Cardiac fibroblast (primary cell): ENCODE results near the gene TMEM143.
A peak's percentile ranks its signal among the peaks of the same experiment; 100 is the strongest.

Experiments
- DNase-seq, 2 donors: peaks; one replicate each; pipeline versions ENCODE4 v3.0.0 to v3.0.0-alpha.2; 2010; ENCODE audit warnings: low read depth in 2 of 2
- H3K4me3 ChIP-seq, 2 donors: replicated peaks in 1 of 2; 1 replicate in 1 of 2; 2 replicates in 1 of 2; pipeline ENCODE4 v1.5.1; 2011; ENCODE audit warnings: low read depth in 2 of 2, low read length in 2 of 2, mild to moderate bottlenecking in 2 of 2, moderate library complexity in 1 of 2
- CTCF ChIP-seq: IDR thresholded peaks from one replicate; pipeline ENCODE4 v1.5.1; 2011; ENCODE audit warnings: low read depth, mild to moderate bottlenecking, low read length, inconsistent platforms

TMEM143 gene

GRCh38 chr19:48363810-48364597, at the start of gene TMEM143, which contains the start of gene SYNGR4:
TSS of gene TMEM143 (minus strand) at chr19:48363940. CDS start at chr19:48363920, 20 bp downstream.
TSS of gene SYNGR4 (plus strand) at chr19:48364367. CDS start at chr19:48365843, 1,476 bp downstream.
- peak; percentile 100 for DNase-seq
- TF ChIP-seq CTCF: no peak
- peak within 1 kb of the TSS; percentile 63 to 67 for H3K4me3 ChIP-seq

- H3K4me3 ChIP-seq: no peak overlapping the region
- no peak for DNase-seq
- no peak for TF ChIP-seq CTCF
Observed at GRCh38 chr19:48405850-48406249, 42.1 kb upstream of the TMEM143 start.

GRCh38 chr19:48405010-48405659, 41.4 kb upstream of the TMEM143 start:
- H3K4me3 ChIP-seq: no peak overlapping the region
- no peak for DNase-seq
- no peak for TF ChIP-seq CTCF

GRCh38 chr19:48403606-48404005, 39.9 kb upstream of the TMEM143 start:
- no peak for TF ChIP-seq CTCF
- peak; percentile 65 to 75 for DNase-seq
- H3K4me3 ChIP-seq: no peak overlapping the region

- TF ChIP-seq CTCF: no peak
- DNase-seq: no peak
- no peak overlapping the region for H3K4me3 ChIP-seq
Observed at GRCh38 chr19:48401287-48401686, 37.5 kb upstream of the TMEM143 start.

- DNase-seq: peak; percentile 70 to 91
- H3K4me3 ChIP-seq: peak overlapping the region; percentile 5 to 31
- TF ChIP-seq CTCF: no peak
Observed at GRCh38 chr19:48400018-48400742, 36.4 kb upstream of the TMEM143 start.
